GM04504 (cell line): ENCODE data around the gene DNAL1.

ENCODE experiments used
- DNase-seq: peaks from one replicate; pipeline ENCODE4 v3.0.0-alpha.2; 2012; ENCODE audit warnings: low read depth

The DNAL1 gene

GRCh38 chr14:73724696-73725095 is 79.9 kb downstream of the DNAL1 start:
- DNase-seq: no peak

GRCh38 chr14:73725116-73726024 is 80.6 kb downstream of the DNAL1 start:
- no peak for DNase-seq

DNA sequence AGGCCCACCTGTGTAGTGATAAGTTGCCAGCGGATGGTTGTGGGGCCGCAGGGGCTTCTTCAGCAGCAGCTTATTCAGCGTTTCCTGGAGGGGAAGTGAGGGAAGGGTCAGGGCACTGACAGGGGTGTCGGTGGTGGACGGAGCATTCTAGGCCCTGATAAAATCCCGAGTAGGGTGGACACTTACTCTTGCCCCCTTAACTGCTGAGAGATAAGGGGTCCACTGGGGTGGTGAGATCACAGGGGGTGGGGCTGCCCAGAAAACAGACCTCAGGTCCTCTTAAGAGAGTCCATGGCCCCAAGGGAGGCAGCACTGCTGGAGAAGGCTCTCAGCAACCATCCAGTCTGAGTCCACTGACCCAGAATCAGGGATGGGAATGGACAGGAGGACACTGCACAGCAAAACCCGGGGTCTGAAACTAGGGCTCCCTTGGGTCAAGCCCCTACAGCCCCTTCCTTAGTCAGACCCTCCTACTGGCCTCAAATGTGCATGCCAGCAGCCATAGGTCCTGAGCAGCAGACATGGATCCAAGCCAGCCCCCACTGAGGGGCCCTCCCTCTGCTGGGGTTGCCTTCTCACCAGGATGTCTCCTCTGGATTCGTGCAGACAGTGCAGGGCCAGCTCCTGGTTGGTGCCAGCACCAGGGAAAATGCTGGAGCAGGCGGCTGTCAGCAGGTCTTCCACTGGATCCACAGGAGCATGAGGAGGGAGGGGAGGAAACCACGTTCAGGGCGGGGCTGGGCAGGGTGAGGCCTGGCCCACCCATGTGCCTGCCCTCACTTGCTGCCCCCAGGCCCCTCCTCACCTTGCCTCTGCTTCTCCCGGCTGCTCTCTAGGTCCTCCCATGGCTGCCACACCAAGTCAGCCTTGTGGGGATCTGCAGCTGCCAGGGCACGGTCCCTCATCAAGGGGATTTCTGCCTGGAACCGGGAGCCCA is 81.5 kb downstream of the DNAL1 start:
- DNase-seq: no peak

GRCh38 chr14:73727166-73727565 is 82.4 kb downstream of the DNAL1 start:
- DNase-seq: no peak

GRCh38 chr14:73728717-73729330 is 84.0 kb downstream of the DNAL1 start:
- DNase-seq: no peak

GRCh38 chr14:73729556-73730265 is 84.9 kb downstream of the DNAL1 start:
- DNase-seq: no peak

GRCh38 chr14:73731111-73731510 is 86.3 kb downstream of the DNAL1 start:
- no peak for DNase-seq

- DNase-seq: no peak
Measured at GRCh38 chr14:73732006-73732405, 87.2 kb downstream of the DNAL1 start.

DNA sequence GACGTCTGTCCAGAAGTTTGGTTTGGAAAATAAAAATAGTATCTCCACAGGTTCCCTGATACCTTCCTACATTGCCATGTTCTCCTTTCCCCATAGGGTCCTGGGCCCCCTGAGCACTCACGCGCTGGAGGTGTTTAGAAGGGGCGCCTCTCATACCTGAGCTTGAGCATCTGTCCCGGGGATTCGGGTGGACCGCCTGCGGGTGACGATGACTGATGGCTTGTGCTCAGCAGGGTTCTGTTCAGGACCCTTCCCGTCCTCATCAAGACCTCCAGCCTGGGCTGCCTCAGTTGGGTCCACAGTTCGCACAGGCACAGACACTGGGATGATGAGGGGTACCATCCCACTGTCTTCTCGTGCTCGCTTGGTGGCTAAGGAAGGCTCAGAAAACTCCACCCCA is 92.1 kb downstream of the DNAL1 start:
- DNase-seq: no peak

DNA sequence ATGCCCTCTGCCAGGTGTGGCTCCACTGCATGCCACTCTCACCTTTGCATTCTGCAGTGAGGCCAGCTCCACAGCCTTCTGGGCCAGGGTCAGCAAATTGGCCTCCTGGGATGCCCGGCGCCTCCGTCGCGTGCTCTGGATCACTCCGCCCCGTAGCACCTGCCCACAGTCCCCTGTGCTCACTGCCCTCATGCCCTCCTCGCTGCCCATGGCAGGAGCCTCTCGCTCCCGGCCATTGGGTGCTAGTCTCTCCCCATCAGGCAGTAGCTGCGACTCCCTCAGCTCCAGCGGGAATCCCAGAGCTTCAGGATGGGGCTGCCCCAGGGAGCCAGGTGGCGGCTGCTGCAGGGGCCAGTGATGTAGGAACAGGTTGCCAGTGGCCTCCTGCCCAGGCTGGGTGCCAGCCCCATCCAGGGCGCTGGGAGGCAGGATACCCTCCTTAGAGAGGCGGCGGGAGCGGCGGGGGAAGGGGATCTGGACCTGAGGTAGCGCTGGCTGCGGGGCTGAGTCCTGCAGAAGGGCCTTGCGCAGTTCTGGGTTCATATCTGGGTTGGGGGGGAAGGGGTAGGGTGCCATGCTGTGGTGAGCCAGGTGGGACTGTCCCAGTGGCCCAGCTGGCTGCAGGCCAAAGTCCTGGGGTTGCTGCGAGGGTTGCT is 93.9 kb downstream of the DNAL1 start:
- no peak for DNase-seq

DNA sequence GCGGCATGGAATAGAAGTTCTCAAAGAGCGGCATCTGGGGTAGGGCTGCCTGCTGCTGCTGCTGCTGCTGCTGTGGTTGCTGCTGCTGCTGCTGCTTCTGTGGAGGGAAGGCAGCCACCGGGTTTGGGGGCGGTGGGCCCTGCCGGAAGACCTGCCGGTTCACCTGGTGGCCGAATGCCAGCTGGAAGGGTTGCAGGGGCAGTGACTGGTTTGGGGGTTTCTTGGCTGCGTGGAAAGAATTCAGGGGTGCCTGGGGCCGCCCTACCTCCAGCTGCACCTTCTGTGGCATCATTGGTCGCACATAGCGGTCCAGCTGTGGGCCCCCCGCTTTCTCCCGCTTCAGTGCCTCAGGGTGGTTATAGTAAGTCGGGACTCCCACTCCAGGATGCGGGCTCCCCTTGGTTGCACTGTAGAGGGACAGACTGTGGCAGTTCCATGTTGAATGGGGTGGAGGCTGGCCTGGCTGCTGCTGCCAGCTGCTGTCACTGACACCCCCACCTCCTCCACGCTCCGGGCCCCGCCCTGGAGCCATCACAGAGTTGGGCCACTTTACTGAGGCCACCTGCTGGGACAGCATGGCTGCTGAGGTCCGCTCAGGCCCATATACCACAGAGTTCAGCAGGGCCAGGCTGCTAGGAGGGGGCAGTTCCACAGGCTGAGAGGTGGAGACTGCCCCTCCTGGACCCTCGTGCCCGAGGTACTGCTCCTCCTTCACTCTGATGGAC is 94.5 kb downstream of the DNAL1 start:
- DNase-seq: no peak

- DNase-seq: no peak
Measured at GRCh38 chr14:73739899-73740617, 95.3 kb downstream of the DNAL1 start.

- DNase-seq: no peak
Measured at GRCh38 chr14:73740618-73741326, 96.0 kb downstream of the DNAL1 start.

DNA sequence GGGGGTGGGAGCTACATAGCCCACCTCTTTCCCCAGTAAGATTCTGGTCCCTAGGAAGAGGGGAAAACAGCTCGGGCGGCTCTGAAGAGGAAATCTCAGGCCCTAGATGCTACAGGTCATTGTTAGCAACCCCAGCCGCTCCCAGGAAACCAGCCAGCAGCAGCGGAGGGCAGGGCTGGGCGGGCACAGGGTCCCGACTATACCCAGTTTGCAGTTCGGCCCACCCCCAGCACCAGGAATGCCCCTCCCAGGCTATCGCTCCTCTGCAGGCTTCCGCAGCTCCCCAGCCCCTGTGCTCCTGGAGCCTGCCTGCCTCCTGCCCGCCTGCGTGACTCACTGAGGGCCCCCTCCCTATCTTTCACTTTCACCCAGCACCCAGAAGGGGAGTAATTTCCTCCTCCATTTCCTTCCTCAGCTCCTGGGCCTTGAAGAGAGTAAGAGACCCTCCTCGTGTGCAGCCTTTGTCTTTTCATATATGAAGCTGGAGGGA is 96.6 kb downstream of the DNAL1 start:
- DNase-seq: no peak

GRCh38 chr14:73741876-73742519 is 97.2 kb downstream of the DNAL1 start:
- DNase-seq: no peak

DNA sequence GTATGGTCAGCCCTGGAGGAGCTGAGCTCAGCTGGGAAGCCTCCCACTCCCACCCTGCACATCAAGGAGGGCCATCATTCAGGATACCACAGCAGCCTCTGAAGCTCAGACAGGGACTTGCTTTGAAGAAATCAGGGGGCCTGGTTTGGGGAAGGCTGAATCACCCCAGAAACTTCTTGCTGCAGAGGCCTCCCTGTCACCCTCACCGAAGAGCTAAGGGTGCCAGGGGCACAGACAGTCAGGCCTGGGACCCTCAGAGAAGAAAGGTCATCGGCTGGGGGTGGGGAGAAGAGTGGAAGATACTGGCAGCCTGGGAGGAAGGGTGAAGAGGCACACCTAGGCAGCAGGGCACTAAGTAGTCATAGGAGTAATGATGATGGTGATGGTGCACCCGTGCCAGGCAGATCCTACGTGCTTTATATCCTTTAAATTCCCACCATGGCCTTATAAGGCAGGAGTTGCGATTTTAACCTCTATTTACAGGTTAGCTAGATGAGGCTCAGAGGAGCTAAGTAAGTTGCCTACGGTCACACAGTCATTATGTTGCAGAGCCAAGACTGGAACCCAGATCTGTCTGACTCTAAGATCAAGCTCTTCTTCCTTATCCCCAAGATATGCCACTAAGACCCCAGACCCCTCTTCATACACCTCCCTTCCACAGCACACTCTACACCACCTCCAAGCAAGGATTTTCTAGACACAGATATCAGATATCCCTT is 97.9 kb downstream of the DNAL1 start:
- no peak for DNase-seq

DNA sequence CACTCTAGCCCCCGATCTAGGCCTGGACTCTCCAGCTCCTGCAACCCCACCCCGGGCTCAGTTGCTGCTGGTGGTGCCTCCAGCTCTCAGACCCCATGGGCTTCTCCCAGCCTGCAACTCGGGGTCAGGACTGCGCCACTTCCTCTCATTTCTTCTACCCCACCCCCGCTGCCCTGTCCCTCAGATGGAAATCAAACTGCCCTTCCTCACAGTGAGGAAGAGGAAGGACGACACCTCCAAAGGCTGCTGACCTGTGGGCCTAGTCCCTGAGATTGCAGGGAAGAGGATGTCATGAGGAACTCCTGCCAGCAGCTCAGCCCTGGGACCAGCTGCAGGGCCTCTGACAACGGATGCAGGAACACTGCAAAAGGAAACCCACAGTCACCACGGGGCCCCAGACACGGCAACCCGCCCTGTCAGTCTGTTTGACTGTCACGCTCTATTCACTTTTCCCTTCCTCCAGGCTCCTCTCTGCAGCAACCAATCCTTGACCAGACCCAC is 98.7 kb downstream of the DNAL1 start:
- no peak for DNase-seq
